SK-N-DZ (cell line): Measurements from ENCODE around the gene TIAM1.

Source experiments
- DNase-seq: peaks from one replicate; pipeline ENCODE4 v3.0.0-alpha.2; 2015; ENCODE audit warnings: low spot score

TIAM1 gene

GRCh38 chr21:31173881-31174555 lies 170.0 kb downstream of the TIAM1 start:
- peak; percentile 92 for DNase-seq

- no peak for DNase-seq
Measured at GRCh38 chr21:31172328-31172727, 171.7 kb downstream of the TIAM1 start.

- peak; percentile 70 for DNase-seq
Measured at GRCh38 chr21:31164713-31165694, 179.1 kb downstream of the TIAM1 start.

- no peak for DNase-seq
Measured at GRCh38 chr21:31162827-31163226, 181.2 kb downstream of the TIAM1 start.

GRCh38 chr21:31162079-31162699 lies 181.9 kb downstream of the TIAM1 start:
- no peak for DNase-seq

- DNase-seq = no peak
Measured at GRCh38 chr21:31161157-31161556, 182.9 kb downstream of the TIAM1 start.

GRCh38 chr21:31159808-31160207 lies 184.3 kb downstream of the TIAM1 start:
- DNase-seq = no peak

GRCh38 chr21:31158789-31159581 lies 185.1 kb downstream of the TIAM1 start:
- no peak for DNase-seq

GRCh38 chr21:31157756-31158155 lies 186.3 kb downstream of the TIAM1 start:
- DNase-seq = no peak

- DNase-seq = no peak
Measured at GRCh38 chr21:31156662-31157061, 187.4 kb downstream of the TIAM1 start.

- no peak for DNase-seq
Measured at GRCh38 chr21:31156169-31156568, 187.9 kb downstream of the TIAM1 start.

GRCh38 chr21:31151156-31152045 lies 192.7 kb downstream of the TIAM1 start:
- peak; percentile 71 for DNase-seq

- DNase-seq = no peak
Measured at GRCh38 chr21:31145274-31145673, 198.8 kb downstream of the TIAM1 start.

GRCh38 chr21:31143036-31143435 lies 201.0 kb downstream of the TIAM1 start:
- DNase-seq = no peak

GRCh38 chr21:31142600-31142999 lies 201.5 kb downstream of the TIAM1 start:
- DNase-seq = no peak

- no peak for DNase-seq
Measured at GRCh38 chr21:31141389-31142000, 202.6 kb downstream of the TIAM1 start.

- DNase-seq = no peak
Measured at GRCh38 chr21:31140676-31141075, 203.4 kb downstream of the TIAM1 start.

GRCh38 chr21:31140025-31140424 lies 204.0 kb downstream of the TIAM1 start:
- no peak for DNase-seq

- DNase-seq = no peak
Measured at GRCh38 chr21:31137960-31138359, 206.1 kb downstream of the TIAM1 start.

GRCh38 chr21:31136891-31137290 lies 207.2 kb downstream of the TIAM1 start:
- no peak for DNase-seq
